Measurements from ENCODE around the gene APOBR. TPM values are rescaled to one million over a fixed set of nuclear protein-coding genes. Genes with fewer than 3 reads are reported as not detected.

Gene APOBR
- total and polyA plus RNA-seq, 9 of the 15 experiments (the other 6 are each of a cell fraction or from before 2014, with no cell fraction given) = 0.08 to 6.1 (median 2.8) TPM; not detected in 1

DNA sequence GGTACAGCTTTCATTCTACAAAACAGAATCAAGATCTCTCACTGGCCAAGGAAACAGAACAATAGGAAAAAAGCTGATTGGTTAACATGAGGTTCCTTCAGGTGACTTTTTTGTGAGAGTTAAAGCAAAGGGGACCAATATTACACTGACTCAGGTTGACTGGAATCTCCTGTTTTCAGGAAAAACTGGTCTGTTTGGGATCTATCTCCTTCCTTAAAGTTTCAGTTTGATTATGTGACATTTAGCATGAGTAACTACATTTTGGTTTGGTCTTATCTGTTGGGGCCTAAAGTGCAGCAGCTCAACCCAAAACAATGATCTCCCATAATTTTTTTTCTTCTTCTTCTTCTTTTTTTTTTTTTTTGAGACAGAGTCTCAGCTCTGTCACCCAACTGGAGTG, 34.7 kb downstream of the APOBR start:
- in situ Hi-C loops (cut with MboI) (loop anchor here (25.0 kb wide), 2 partner anchors 183 to 958 kb away; partner anchors contain the start of gene EIF3C), intact Hi-C loops (cut with micrococcal nuclease) (loop anchor here (10.0 kb wide), 1 partner anchor 254 kb away; no protein-coding TSS in a partner anchor)
- Histone ChIP-seq H3K9me3 (replicated peaks; ENCODE audit: control insufficient read depth, insufficient read depth, low read depth, low read length) (no peaks in the 10 kb centered on the region), H3K4me1 (replicated peaks in 1 of 2; ENCODE audit: control insufficient read depth in 2 of 2, insufficient read depth in 2 of 2, low read length in 2 of 2) (peaks cover 5 to 16% of the 10 kb centered on the region in 2 experiments; a peak in 3 of 5 replicates), H3K79me2 (ENCODE audit: control insufficient read depth, insufficient read depth, low read length) (no peaks in the 10 kb centered on the region), H3K36me3 (ENCODE audit: control insufficient read depth, insufficient read depth, low read length) (no peaks in the 10 kb centered on the region), H3K9ac (ENCODE audit: insufficient read depth in 1 of 2, low read depth in 2 of 2, low read length in 2 of 2) (no peak overlapping the region), H3K4me2 (ENCODE audit: insufficient read depth, low read length) (no peak overlapping the region), H3K27ac (ENCODE audit: extremely low read depth, low read depth, low read length) (no peak overlapping the region), H2AFZ (ENCODE audit: low read depth, low read length) (peak overlapping the region; percentile 51; the same call in 1 of the 2 replicates), H3K9me1 (ENCODE audit: control insufficient read depth, insufficient read depth, low read length) (no peaks in the 10 kb centered on the region), H3K4me3 (no peak overlapping the region), H4K20me1 (replicated peaks; ENCODE audit: control insufficient read depth, insufficient read depth, low read length) (no peaks in the 10 kb centered on the region), H3K27me3 (ENCODE audit: control insufficient read depth in 2 of 2, insufficient read depth in 2 of 2, low read length in 2 of 2) (no peaks in the 10 kb centered on the region)
- no TSS peak for BruUV-seq (replicated peaks)
- ATAC-seq (no peak), FAIRE-seq (no peak), DNase-seq (ENCODE audit: extremely low read depth in 1 of 4, low spot score in 3 of 4) (no peak)
- ChIA-PET POLR2A (no interaction called here), CTCF (ENCODE audit: low intra/inter-chr PET ratio) (no interaction called here)
- TF ChIP-seq RBM25 (IDR thresholded peaks at IDR 0.05; ENCODE audit: low read depth, low read length, severe bottlenecking) = no peak
- TF ChIP-seq ZNF583 (CRISPR knock-in tag; IDR thresholded peaks at IDR 0.05) = no peak
- TF ChIP-seq PTRF (tag; IDR thresholded peaks at IDR 0.05) = 0 out of 2 replicates have a peak, but pooled peaks have one; percentile 59
- TF ChIP-seq, protein P1, sequence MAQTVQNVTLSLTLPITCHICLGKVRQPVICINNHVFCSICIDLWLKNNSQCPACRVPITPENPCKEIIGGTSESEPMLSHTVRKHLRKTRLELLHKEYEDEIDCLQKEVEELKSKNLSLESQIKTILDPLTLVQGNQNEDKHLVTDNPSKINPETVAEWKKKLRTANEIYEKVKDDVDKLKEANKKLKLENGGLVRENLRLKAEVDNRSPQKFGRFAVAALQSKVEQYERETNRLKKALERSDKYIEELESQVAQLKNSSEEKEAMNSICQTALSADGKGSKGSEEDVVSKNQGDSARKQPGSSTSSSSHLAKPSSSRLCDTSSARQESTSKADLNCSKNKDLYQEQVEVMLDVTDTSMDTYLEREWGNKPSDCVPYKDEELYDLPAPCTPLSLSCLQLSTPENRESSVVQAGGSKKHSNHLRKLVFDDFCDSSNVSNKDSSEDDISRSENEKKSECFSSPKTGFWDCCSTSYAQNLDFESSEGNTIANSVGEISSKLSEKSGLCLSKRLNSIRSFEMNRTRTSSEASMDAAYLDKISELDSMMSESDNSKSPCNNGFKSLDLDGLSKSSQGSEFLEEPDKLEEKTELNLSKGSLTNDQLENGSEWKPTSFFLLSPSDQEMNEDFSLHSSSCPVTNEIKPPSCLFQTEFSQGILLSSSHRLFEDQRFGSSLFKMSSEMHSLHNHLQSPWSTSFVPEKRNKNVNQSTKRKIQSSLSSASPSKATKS (CRISPR knock-in tag; IDR thresholded peaks at IDR 0.05) = no peak
- TF ChIP-seq ILK (tag; IDR thresholded peaks at IDR 0.05; ENCODE audit: borderline replicate concordance, low read depth) = no peak
- TF ChIP-seq, protein P2, sequence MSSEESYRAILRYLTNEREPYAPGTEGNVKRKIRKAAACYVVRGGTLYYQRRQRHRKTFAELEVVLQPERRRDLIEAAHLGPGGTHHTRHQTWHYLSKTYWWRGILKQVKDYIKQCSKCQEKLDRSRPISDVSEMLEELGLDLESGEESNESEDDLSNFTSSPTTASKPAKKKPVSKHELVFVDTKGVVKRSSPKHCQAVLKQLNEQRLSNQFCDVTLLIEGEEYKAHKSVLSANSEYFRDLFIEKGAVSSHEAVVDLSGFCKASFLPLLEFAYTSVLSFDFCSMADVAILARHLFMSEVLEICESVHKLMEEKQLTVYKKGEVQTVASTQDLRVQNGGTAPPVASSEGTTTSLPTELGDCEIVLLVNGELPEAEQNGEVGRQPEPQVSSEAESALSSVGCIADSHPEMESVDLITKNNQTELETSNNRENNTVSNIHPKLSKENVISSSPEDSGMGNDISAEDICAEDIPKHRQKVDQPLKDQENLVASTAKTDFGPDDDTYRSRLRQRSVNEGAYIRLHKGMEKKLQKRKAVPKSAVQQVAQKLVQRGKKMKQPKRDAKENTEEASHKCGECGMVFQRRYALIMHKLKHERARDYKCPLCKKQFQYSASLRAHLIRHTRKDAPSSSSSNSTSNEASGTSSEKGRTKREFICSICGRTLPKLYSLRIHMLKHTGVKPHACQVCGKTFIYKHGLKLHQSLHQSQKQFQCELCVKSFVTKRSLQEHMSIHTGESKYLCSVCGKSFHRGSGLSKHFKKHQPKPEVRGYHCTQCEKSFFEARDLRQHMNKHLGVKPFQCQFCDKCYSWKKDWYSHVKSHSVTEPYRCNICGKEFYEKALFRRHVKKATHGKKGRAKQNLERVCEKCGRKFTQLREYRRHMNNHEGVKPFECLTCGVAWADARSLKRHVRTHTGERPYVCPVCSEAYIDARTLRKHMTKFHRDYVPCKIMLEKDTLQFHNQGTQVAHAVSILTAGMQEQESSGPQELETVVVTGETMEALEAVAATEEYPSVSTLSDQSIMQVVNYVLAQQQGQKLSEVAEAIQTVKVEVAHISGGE (CRISPR knock-in tag; IDR thresholded peaks at IDR 0.05) = 0 out of 6 replicates have a peak, but pooled peaks of 1 of the 3 experiments have one; percentile 19
- TF ChIP-seq FOXA3 (CRISPR knock-in tag; conservative IDR thresholded peaks at IDR 0.05 in 1 of 2, IDR thresholded peaks at IDR 0.05 in 1 of 2) = no peak
- TF ChIP-seq, protein P3, sequence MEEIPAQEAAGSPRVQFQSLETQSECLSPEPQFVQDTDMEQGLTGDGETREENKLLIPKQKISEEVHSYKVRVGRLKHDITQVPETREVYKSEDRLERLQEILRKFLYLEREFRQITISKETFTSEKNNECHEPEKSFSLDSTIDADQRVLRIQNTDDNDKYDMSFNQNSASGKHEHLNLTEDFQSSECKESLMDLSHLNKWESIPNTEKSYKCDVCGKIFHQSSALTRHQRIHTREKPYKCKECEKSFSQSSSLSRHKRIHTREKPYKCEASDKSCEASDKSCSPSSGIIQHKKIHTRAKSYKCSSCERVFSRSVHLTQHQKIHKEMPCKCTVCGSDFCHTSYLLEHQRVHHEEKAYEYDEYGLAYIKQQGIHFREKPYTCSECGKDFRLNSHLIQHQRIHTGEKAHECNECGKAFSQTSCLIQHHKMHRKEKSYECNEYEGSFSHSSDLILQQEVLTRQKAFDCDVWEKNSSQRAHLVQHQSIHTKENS (CRISPR knock-in tag; IDR thresholded peaks at IDR 0.05) = no peak
- TF ChIP-seq TFAM (CRISPR knock-in tag; conservative IDR thresholded peaks at IDR 0.05) = no peak
- no peak for TF ChIP-seq NR4A1 (CRISPR knock-in tag; IDR thresholded peaks at IDR 0.05)
- TF ChIP-seq NR4A1 (tag; IDR thresholded peaks at IDR 0.05) = 0 out of 2 replicates have a peak, but pooled peaks have one; percentile 30
- TF ChIP-seq SOX6 (IDR thresholded peaks at IDR 0.05) = no peak
- TF ChIP-seq HMG20B (CRISPR knock-in tag; IDR thresholded peaks at IDR 0.05) = no peak
- no peak for TF ChIP-seq MAFF (IDR thresholded peaks at IDR 0.05; ENCODE audit: low read length)
- no peak for TF ChIP-seq ZFP30 (CRISPR knock-in tag; IDR thresholded peaks at IDR 0.05; ENCODE audit: borderline replicate concordance)
- no peak for TF ChIP-seq MTA2 (IDR thresholded peaks at IDR 0.05; ENCODE audit: low read depth)
- no peak for TF ChIP-seq DACH1 (IDR thresholded peaks at IDR 0.05; ENCODE audit: partially characterized antibody)
